T-helper 2 cell treated with Interferon-gamma antibody and Interleukin-4, amounts not matched to agents 100 ng/mL and 5 ng/mL, for 36 hours (primary cell): ENCODE measurements around the gene ARL8A. TPM values are rescaled to one million over a fixed set of nuclear protein-coding genes. Genes with fewer than 3 reads are reported as not detected.

Experiments
- intact Hi-C: fragments of 100-400 bp; cut with micrococcal nuclease; formaldehyde crosslinking; loops from one replicate; pipeline ENCODE4 v1.15.1; 2023
- total RNA-seq: library from RNA; stranded (reverse); gene quantifications from 2 replicates; pipeline ENCODE4 v1.2.3, GENCODE V29; 2022

Gene ARL8A
- total RNA-seq, 1 donor from 2014 or later: 59.6 TPM

DNA sequence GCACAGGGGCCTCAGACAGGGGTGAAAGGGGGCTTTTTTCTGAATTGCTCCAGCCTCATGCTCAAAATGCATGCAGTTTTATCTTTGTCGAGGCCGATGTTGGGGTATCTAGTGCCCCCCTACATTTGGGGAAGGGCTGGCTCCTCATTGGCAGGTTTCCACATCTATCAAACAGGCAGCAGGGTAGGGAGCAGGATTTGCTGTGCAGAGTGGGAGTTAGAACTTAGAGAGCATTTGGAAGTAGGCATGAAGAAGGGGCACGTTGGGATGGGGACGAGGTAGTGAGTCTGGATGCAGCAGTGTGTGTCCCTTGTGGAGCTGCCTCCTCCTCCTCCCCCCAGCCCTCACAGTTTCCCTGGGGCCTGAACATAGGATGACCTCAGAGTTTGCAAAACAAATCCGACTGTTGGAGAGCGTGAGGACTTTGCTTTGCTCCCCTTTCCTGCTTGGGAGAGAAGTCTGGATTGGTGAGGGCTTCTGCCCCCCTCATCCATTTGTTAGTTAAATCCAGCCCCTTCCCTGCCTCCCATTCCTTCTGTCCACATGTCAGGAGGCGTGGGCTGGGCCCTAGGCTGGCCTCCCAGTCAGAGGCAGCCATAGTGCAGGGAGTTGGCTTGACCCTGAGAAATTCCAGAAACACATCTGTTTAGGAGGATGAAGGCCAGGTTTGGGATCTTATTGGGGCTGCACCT lies 58.7 kb downstream of the ARL8A start:
- intact Hi-C loops: no loop called here

DNA sequence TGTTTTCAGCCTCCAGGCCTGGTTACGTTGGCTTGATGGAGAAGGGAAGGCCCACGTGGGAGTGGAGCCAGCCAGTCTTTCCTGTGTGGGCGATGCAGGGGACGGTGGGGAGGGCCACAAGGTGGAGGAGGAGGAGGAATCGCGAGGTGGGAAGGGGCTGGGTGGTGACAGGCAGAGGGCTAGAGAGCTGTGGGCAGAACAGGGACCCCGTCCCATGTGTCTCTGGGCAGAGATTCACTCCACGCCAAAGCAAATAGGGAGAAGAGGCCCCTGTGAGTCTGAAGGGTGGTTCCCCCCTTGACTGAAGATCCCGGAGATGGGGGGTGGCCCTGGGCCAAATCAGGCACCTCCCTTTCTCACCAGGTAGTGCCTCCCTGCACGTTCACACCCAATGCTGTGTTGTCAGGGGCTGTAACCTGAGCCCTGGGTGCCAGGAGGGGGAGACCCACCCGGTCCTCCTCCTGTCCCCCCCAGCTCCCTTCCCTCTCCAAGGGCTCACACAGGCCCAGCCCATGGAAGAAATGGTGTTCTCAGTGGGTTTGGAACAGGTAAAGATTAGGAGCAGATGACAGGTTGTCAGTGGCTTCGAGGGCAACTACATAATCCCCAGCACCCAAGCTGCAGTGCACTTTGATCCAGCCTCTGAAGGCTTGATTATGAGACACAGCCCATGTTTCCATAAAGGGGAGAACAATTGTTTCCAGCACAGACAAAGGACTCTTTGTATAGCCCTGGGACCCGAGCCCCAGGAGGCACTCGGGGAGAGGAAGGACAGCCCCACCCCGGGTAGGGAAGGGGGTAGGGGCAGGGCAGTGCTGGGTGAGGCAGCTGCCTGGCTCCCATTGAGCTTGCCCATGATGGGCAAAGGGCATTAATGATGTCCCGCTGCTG lies 59.5 kb downstream of the ARL8A start:
- intact Hi-C loops: no loop called here

Other genes with a start within 250 kb of the ARL8A start
- gene LMOD1, start 198.2 kb downstream of the ARL8A start, total RNA-seq: not detected in 2 replicates
- 63.0 and 67.4 TPM in 2 replicates for gene TIMM17A, start 189.2 kb downstream of the ARL8A start, total RNA-seq
- gene RNPEP, start 162.1 kb downstream of the ARL8A start, total RNA-seq: 32.5 and 33.2 TPM in 2 replicates
- 0.39 and 0.55 TPM in 2 replicates for gene ELF3, start 134.2 kb downstream of the ARL8A start, total RNA-seq
- gene GPR37L1, start 21.8 kb downstream of the ARL8A start, total RNA-seq: not detected in 2 replicates
- 303 and 306 TPM in 2 replicates for gene PTPN7, start 15.9 kb upstream of the ARL8A start, total RNA-seq
- 0.39 and 0.43 TPM in 2 replicates for gene LGR6, start 49.1 kb upstream of the ARL8A start, total RNA-seq
- 60.8 and 68.4 TPM in 2 replicates for gene UBE2T, start 197.2 kb upstream of the ARL8A start, total RNA-seq
- 19.1 and 20.4 TPM in 2 replicates for gene PPP1R12B, start 204.0 kb upstream of the ARL8A start, total RNA-seq